ENCODE measurements around the gene PLEKHG4B. TPM values are rescaled to one million over a fixed set of nuclear protein-coding genes. Genes with fewer than 3 reads are reported as not detected.
A peak's percentile ranks its signal among the peaks of the same experiment; 100 is the strongest.

Gene PLEKHG4B
- total RNA-seq, 1 experiment from 2014 or later, result 9.9 TPM

DNA sequence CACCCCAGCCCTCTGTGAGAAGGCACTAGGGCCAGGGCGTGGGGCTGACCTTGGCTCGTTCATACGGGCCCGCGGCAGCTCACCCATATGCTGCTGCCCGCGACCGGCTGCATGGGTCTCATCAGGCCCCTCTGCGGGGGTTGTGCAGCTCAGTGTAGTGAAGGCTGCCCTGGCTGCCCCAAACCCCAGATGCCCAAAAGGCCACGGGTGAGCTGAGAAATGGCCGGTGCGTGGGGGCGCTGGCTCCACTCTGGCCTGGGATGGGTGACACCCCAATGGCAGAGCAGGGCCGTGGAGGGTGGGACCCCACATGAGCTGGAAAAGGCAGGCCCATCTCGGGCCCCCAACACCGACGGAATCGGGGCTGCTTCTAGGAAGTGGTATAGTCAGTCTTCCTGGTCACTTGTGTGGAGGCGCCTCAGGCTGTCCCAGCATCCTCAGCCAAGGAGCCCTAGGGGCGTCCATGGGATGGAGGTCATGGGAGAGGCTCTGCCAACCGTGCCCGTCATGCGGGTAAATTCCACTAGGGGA lies 79.9 kb downstream of the PLEKHG4B start:
- no peak for DNase-seq (ENCODE audit: low read depth)

DNA sequence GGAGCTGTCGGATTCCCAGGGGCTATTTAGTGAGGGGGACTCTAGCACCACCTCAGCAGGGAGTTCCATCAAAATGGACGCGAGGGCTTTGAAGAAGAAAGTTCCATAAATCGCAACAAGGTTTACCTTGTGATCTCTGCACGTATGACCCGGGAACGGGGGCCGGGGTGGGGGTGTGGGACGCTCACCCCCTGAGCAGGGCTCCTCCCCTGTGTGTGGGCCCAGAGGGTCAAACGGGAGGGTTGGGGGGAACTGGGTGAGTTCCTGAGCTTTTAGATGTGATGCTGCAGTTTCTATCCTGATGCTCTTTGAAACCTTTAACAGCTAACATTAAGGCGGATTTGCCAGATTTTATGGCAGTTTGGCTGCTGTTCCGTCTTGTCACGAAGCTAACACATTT lies 80.5 kb downstream of the PLEKHG4B start:
- no peak for DNase-seq (ENCODE audit: low read depth)

DNA sequence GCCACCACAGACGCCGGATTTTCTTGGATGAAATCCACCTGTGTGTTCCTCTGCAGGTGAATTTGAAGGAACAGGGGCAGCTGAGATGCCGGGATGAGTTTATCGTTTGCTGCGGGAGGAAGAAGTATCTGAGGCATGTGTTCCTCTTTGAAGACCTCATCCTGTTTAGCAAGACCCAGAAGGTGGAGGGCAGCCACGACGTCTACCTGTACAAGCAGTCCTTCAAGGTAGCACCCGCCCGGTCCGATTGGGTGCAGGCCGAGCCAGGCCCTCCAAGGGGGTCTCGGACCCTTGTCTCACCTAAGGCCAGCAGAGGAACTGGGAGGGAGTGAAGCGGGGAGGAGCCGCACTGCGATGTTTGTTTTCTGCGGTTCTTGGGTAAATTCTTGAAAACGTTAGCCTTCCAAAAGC lies 80.9 kb downstream of the PLEKHG4B start:
- DNase-seq (ENCODE audit: low read depth), result no peak

DNA sequence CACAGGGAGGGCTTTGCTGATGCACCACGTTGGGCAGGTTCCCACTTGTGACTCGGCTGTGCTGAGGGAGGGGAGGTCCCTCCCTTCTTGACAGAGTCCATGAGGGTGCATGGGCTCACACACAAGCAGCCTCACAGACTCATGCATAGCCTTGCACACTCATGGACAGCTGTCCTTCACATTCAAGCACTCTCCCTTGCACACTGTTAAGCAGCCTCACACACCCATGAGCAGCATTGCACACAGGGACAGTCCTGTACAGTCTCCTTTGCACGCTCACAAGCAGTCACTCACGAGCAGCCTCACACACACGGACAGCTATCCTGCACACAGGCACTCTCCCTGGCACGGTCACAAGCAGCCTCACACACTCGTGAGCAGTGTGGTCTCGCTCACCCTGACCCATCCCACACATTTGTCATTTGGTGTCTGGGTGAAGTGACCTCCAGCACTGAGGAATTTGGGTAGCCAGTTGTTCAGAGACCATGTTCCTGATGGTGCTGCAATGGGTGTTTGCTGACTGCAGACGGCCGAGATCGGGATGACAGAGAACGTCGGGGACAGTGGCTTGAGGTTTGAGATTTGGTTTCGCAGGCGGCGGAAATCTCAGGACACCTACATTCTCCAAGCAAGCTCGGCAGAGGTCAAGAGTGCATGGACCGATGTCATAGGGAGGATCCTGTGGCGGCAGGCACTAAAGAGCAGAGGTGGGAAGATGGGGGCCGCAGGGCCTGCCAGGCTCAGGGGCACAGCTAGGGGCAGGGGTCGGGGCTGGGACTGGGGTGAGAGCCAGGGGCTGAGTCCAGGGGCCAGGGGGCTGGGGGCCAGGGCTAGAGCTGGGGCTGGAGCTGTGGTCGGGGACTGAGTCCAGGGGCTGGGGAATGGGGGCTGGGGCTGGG lies 81.7 kb downstream of the PLEKHG4B start:
- DNase-seq (ENCODE audit: low read depth), result no peak

DNA sequence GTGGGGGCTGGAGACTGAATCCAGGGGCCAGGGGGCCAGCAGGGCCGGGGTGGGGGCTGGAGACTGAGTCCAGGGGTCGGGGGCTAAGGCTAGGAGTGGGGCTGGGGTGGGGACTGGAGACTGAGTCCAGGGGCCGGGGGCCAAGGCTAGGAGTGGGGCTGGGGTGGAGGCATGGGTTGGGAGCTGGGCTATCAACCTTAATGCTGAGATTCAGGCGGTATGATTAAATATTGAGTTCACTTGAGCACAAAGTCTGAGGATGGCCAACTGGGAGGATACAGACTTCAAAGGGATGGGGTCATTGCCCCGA lies 82.3 kb downstream of the PLEKHG4B start:
- DNase-seq (ENCODE audit: low read depth), result no peak

DNA sequence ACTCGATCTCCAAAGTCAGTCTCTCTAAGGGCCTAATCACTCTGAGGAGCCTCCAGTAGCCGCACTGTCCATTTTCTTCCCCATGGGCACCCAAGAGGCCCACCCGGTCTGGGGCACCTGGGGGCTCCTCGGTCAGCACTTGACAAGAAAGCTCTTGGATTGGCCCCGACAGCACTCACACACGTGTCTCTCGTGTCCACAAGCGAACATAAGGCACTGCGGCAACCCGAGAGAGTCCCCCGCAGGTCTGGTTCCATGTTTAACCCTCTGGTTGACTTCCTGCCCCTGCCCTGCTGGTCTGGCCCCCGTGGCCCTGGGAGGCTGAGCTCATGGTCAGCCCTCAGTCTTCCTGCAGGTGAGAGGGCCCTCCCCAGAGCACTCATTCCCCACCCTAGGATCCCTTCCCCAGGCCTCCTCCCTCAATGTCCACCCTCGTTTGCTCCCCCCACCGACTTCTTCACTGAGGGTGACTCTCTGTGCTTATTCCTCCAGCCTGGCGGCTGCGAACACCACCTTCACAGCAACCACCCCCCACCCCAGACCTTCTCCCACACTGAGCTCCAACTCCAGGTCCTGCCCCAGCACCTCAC lies 83.0 kb downstream of the PLEKHG4B start:
- no peak for DNase-seq (ENCODE audit: low read depth)

DNA sequence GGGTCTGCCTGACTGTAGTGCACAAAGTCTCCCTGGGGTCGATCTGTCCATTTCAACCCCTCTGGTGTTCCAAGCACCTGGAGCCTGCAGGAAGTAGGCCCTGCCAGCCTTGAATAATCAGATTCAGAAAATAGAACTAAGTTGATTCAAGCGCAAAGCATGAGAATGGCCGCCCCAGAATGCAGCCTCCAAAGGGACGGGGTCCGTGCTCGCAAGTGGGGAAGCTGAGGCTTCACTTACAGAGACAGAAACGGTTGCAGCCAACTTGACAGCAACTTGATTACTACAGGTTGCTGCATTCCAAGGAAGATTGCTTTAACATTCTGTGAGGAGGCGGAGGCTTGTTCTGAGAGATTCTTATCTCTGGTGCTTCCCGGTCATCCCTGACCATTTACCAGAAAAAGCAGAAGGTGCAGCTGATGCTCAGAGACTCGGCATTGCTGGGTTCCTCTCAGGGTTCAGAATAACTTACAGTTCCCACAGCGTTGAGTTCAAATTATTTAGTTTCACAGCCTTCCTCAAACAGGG lies 84.4 kb downstream of the PLEKHG4B start:
- no peak for DNase-seq (ENCODE audit: low read depth)

DNA sequence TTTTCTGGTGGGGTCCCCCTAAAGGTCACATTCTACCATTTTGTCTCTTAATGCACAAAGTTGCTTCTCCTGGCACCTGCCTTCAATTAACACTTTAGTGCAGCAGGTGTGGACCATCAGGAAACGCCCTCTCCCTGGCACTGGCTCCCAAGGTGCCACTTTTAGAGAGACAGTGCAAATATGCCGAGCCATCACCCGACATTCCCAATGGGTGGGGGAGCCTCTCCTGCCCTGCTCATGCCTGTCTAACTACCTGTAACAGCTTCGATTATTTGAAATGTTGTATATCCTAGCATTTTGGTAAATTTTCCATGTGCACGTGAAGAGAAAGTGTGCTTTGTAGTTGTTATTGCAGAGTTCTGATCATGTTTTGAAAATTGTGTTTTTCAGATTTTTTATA lies 86.1 kb downstream of the PLEKHG4B start:
- DNase-seq (ENCODE audit: low read depth), result no peak

DNA sequence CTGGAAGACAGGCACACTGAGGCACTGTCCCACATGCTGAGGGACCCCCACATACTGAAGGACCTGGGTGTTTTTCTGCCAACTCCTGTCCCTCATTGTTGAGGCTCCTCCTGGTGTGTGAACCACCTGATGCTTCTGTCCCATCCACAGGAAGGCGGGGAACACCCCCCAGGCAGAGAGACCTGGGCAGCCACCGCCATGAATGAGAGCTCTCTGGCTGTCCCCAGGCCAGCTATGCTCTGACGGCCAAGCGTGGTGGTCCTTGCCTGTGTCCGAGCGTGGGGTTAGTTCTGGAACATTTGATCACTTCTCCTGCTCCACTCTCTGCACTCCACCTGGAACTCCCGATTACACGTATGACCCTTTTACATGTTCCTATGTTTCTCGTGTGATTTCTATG lies 87.4 kb downstream of the PLEKHG4B start:
- DNase-seq (ENCODE audit: low read depth), result no peak

DNA sequence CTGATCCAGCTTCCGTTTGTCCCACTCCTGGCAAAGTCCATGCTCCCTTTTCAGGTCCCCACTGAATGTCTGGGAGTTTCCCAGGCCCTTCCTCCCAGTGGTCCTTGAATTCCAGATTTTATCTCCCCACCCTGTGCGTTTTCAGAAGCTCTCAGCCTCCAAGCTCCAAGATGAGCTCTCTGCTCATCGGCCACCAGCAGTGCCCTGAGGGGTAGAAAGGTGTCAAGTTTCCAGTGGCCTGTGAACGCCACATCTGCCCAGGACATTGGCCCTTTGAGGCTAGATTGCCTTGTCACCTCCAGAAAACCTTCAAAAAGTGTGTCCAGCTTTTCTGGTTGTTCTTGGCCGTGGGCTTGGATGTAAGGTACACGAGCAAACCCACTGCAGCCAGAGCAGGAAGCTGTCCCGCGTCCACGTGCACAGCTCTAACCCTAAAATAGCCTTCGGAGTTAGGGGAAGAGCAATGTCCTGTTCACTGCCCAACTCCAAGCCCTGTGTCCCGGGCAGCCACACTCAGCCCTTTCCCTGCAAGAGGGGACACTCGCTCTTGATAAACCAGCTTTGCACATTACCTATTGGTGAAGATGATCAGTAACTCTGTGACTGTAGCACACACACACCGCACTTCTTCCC lies 88.4 kb downstream of the PLEKHG4B start:
- DNase-seq (ENCODE audit: low read depth), result peak; percentile 44

DNA sequence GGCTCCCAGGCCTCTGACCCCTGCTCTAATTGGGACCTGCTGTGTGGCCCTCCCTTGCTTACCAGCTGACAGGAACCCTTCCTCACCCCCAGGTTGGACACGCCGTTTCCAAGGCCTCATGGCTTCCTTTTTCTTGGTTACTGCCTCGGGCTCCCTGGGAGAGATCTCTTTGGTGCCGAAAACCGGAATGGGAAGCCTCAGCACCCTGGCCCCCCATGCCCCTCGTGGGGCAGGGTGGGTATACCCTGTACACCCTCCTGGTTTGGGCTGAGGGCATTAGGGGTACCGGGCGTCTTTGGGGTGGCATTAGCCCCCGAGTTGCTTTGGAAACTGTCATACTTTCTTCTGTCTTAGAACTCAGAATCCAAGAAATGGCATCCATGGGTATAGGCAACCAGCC lies 89.2 kb downstream of the PLEKHG4B start:
- DNase-seq (ENCODE audit: low read depth), result no peak

DNA sequence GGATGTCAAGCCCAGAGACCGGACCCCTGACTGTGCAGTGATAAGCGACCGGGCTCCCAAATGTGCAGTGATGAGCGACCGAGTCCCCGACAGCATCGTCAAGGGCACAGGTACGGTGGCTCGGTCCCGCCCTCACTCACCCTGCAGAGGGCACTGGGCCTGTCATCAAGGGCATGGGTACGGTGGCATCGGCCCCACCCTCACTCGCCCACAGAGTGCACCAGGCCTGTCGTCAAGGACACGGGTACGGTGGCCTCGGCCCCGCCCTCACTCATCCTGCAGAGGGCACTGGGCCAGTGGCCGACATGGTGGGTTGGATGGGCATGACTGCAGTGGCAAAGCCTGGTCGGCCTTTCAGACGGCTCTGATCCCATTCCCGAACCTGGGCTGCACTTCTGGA lies 89.6 kb downstream of the PLEKHG4B start:
- no peak for DNase-seq (ENCODE audit: low read depth)

DNA sequence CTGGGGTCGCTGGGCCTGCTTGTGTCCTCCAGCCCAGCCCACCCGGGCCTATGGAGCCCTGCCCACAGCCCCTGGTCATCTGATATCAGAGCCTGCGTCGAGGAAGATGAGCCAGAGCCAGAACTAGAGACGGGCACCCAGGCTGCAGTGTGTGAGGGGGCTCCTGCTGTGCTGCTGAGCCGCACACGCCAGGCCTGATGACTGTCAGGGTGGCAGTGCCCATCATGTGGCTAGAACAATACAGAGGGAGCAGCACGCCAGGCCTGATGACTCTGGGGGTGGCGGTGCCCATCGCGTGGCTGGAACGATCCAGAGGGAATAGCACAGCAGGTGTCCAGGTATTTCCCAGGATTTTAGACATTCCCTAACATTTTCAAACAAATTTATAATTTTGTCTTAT lies 90.2 kb downstream of the PLEKHG4B start:
- DNase-seq (ENCODE audit: low read depth), result no peak

DNA sequence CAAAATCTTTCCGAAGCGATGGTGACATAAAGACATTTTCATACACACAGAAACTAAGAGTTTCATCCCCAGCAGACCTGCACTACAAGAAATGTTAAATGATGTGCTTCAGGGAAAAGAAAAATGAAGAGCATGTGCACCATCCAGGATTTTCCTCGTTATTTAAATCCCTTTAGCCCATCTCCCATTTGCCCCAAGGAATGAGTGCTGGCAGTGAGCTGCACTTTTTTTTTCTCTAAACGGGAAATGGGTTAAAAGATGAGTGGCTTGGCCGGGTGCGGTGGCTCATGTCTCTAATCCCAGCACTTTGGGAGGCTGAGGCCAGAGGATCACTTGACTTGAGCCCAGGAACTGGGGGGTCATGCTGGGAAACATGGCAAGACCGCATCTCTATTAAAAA lies 92.5 kb downstream of the PLEKHG4B start:
- DNase-seq (ENCODE audit: low read depth), result peak; percentile 38

DNA sequence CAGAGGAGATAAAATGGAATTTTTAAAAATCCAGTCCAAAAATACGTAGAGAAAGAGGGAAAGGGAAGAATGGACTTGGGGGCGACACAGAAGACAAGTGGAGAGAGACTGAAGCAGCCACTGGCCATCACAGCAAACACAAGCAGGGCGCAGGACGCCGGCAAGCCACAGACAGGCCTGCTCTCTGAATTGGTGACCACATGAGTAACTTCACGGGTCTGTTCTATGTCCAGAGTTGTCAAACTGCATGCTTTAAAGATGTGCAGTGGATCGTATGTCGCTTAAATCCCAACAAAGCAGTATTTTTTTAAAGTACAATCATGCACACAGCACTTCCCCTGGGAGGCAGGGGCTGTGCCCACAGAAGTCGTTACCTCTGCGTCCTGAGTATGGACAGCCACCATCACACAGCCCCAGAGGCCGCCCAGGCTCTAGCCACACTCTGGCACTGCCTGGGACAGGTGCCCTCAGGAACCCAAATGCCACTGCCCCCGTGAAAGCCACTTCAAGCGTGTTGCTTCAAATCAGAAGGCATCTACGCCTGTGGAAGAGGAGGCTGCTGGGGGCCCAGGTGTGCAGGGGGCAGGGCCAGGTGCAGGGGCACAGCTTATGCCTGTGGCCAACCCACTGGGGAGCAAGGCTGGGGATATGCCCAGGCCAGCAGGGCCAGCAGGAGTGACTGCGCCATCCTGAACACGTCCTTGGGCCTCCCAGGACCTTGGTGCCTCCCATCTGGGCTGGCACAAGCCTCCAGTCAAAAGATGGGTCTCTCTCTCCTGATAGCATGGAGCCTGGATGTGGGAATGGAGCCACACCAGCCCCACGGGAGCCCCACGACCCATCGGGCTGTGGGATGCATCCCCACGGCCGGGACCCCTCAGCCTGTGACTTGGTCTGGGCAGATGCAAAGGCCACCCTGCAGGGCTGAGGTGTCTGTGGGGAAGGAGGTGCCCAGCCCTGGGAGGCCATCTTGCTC lies 93.4 kb downstream of the PLEKHG4B start:
- no peak for DNase-seq (ENCODE audit: low read depth)

DNA sequence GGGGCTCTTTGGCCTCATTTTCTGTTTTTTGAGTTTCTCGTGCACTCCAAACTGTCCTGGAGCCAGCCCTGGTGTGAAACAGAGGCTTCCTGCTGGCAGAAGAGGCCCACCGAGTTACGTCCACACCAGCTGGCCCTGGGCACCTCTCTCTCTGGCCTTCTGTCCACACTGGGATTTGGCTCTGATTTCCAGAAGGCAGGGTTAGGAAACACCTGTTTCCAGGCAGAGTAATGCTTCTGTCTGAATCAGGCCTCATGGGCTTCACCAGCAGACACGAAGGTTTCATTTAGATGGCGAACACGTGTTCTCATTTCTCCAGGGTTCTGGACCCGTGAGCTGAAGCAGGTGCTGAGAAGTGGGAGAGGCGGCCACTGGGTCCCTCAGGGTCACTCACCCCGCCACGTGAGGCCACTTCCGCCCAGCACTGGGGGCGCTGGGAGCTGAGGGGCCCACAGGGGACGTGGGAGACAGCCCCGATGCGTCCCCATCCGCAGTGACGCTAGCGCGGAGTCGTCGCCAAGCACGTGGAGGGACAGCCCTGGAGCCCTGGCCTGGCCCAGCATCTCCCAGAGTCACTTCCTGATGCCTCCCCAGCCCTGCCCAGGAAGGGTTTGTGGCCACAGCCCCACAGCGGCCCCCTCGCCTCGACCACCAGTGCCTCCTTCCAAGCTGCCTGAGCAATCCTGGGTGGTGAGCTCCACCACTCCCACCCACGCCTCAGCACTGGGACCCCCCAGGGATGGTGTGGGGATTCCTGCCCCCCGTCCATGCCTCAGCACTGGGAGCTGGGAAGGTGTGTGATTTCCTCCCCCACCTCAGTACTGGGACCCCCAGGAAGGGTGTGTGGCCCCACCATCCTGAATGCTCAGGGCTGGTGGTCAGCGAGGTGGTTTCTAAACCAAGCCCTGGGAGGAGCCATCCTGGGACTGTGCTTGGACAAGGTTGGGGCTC lies 94.4 kb downstream of the PLEKHG4B start:
- no peak for DNase-seq (ENCODE audit: low read depth)

DNA sequence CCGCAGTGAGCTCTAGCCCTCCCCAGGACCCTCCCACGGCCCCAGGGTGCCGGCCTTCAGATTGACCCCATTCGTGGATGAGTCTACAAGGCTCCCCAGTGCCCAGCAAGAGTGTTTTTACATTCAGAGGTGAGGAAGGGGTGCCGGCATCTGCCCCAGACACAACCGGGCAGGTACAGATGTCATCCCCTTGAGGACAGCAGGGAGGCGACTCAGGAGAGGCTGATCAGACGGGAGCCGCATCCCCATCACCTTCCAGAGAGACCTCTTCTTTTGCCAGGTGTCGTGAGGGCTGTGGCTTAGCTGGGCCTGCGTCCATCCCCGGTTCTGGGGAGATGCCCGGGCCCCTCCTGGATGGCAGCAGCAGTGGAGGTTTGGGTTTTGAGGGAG lies 95.1 kb downstream of the PLEKHG4B start:
- no peak for DNase-seq (ENCODE audit: low read depth)

DNA sequence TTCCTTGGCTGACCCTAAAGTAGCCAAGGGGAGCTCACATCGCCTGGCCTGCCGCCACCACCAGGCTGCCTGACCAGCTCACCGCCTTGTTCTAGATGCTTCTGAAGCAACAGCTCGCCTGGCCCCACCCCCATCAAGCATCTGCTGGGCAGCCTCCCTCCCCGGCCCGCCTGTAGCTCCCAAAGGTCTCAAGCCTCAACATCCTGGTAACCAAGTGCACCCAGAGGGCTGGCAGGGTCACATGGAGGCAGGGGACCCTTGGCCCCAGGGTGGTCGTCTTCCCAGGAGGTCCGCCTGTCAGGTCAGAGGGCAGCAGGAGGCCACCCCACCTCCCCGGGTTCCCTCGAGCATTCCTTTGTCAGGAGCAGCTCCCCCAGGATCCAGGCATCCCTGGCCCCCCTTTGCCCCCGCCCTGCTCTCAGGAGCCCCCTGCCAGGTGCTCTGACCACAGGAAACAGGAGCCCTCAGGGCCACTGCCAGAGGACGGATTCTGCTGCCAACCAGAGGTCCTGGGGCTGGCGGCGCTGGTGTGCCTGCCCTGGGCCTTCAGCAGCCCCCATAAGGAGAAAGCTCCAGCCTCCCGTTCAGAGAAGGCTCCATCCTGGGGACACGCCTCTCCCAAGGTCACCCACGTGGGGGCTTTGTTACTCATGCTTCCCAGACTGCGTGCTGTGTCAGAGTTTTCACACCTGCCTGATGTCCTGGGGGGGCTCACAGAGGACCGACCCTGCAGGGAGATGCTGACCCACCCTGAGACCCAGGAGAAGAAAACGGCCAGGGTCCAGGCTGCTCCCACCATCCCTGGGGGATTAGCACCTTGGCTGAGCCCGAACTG lies 95.9 kb downstream of the PLEKHG4B start:
- DNase-seq (ENCODE audit: low read depth), result no peak
